Measurements from ENCODE around the gene MEP1B.

MEP1B gene

GRCh38 chr18:32267463-32267862, 77.6 kb downstream of the MEP1B start:
- no peak for DNase-seq (ENCODE audit: low read depth in 2 of 2)
